ENCODE results near the gene THADA. TPM values are rescaled to one million over a fixed set of nuclear protein-coding genes. Genes with fewer than 3 reads are reported as not detected.

The THADA gene
- total and polyA plus RNA-seq, 12 donors, result 7.5 to 18.0 (median 15.2) TPM

GRCh38 chr2:43484323-43484930, 111.4 kb downstream of the THADA start:
- Histone ChIP-seq H3K36me3 (no peaks in the 10 kb centered on the region), H3K27ac (peak overlapping the region in 5 of 10 donors; percentile 13 to 69 (median 65)), H3K9me3 (no peaks in the 10 kb centered on the region), H3K4me3 (no peak overlapping the region), H3K27me3 (no peaks in the 10 kb centered on the region), H3K4me1 (peaks cover 8 to 48% (median 29%) of the 10 kb centered on the region in 9 donors)
- TF ChIP-seq CTCF (IDR thresholded peaks at IDR 0.05), result peak; percentile 27 to 83 (median 71)
- intact Hi-C loops (cut with DNase I), result loop anchor here (1.0 to 10.0 kb wide), 16 partner anchors 250 to 658 kb away; no protein-coding TSS in a partner anchor
- DNase-seq, result peak in 1 of 2 donors; percentile 20
- ATAC-seq, result peak in 6 of 8 donors; percentile 60 to 68 (median 64)

- Histone ChIP-seq H3K27me3 (no peaks in the 10 kb centered on the region), H3K9me3 (no peaks in the 10 kb centered on the region), H3K36me3 (no peaks in the 10 kb centered on the region), H3K27ac (peak overlapping the region in 7 of 10 donors; percentile 9 to 69 (median 61)), H3K4me3 (no peak overlapping the region), H3K4me1 (peaks cover 8 to 48% (median 29%) of the 10 kb centered on the region in 9 donors)
- TF ChIP-seq CTCF (IDR thresholded peaks at IDR 0.05), result no peak
- intact Hi-C loops (cut with DNase I), result loop anchor here (2.0 to 10.0 kb wide), 13 partner anchors 248 to 656 kb away; no protein-coding TSS in a partner anchor
- 21 to 24% methylated on average over 4 of the region's 4 CpGs for WGBS, 2 donors
- peak in 1 of 2 donors; percentile 13 for DNase-seq
- peak in 6 of 8 donors; percentile 40 to 75 (median 64) for ATAC-seq
Observed at GRCh38 chr2:43482961-43483360, 112.9 kb downstream of the THADA start.

GRCh38 chr2:43481927-43482542, 113.8 kb downstream of the THADA start:
- Histone ChIP-seq H3K9me3 (no peaks in the 10 kb centered on the region), H3K27ac (peak overlapping the region in 5 of 10 donors; percentile 51 to 69 (median 65)), H3K27me3 (no peaks in the 10 kb centered on the region), H3K4me3 (no peak overlapping the region), H3K4me1 (peaks cover 8 to 46% (median 29%) of the 10 kb centered on the region in 9 donors), H3K36me3 (no peaks in the 10 kb centered on the region)
- no peak for DNase-seq
- intact Hi-C loops (cut with DNase I), result loop anchor here (2.0 to 10.0 kb wide), 13 partner anchors 247 to 655 kb away; no protein-coding TSS in a partner anchor
- WGBS, 2 donors, result 90 to 92% methylated on average over 4 of the region's 4 CpGs
- ATAC-seq, result no peak
- TF ChIP-seq CTCF (IDR thresholded peaks at IDR 0.05), result no peak

- DNase-seq (no peak), ATAC-seq (no peak)
- intact Hi-C loops (cut with DNase I), result loop anchor here (5.0 to 10.0 kb wide), 11 partner anchors 246 to 654 kb away; no protein-coding TSS in a partner anchor
- Histone ChIP-seq H3K27ac (no peak overlapping the region), H3K9me3 (no peaks in the 10 kb centered on the region), H3K36me3 (no peaks in the 10 kb centered on the region), H3K27me3 (no peaks in the 10 kb centered on the region), H3K4me1 (peaks cover 8 to 40% (median 27%) of the 10 kb centered on the region in 9 donors), H3K4me3 (no peak overlapping the region)
- no peak for TF ChIP-seq CTCF (IDR thresholded peaks at IDR 0.05)
- 96% methylated on average over 3 of the region's 3 CpGs for WGBS, 2 donors
Observed at GRCh38 chr2:43480874-43481273, 115.0 kb downstream of the THADA start.

Data from heart right ventricle (tissue), 16 donors.